NCI-H1417 (cell line): ENCODE data around the gene RRP8.

ENCODE experiments used
- DNase-seq, 3 experiments: peaks; one replicate each; lab custom pipeline; 2025; lab: John Stamatoyannopoulos, UW

Gene RRP8

GRCh38 chr11:6599881-6600390 lies 3.5 kb downstream of the RRP8 start:
- DNase-seq, result no peak

GRCh38 chr11:6599449-6599848 lies 4.0 kb downstream of the RRP8 start:
- DNase-seq, result no peak

GRCh38 chr11:6598555-6598954 lies 4.9 kb downstream of the RRP8 start:
- DNase-seq, result no peak

- no peak for DNase-seq
Measured at GRCh38 chr11:6596239-6596877, 7.1 kb downstream of the RRP8 start.

- no peak for DNase-seq
Measured at GRCh38 chr11:6594142-6594768, 9.2 kb downstream of the RRP8 start.

- DNase-seq, result no peak
Measured at GRCh38 chr11:6588018-6588417, 15.4 kb downstream of the RRP8 start.

GRCh38 chr11:6587360-6587953 lies 16.0 kb downstream of the RRP8 start:
- no peak for DNase-seq

GRCh38 chr11:6586434-6587359 lies 16.7 kb downstream of the RRP8 start:
- no peak for DNase-seq

- no peak for DNase-seq
Measured at GRCh38 chr11:6584528-6584927, 18.9 kb downstream of the RRP8 start.

GRCh38 chr11:6583584-6583983 lies 19.8 kb downstream of the RRP8 start:
- no peak for DNase-seq

- DNase-seq, result no peak
Measured at GRCh38 chr11:6579681-6580080, 23.7 kb downstream of the RRP8 start.

- no peak for DNase-seq
Measured at GRCh38 chr11:6578134-6578533, 25.3 kb downstream of the RRP8 start.

- DNase-seq, result no peak
Measured at GRCh38 chr11:6576471-6577373, 26.7 kb downstream of the RRP8 start.

GRCh38 chr11:6574816-6575715 lies 28.4 kb downstream of the RRP8 start:
- no peak for DNase-seq

- no peak for DNase-seq
Measured at GRCh38 chr11:6572215-6572614, 31.2 kb downstream of the RRP8 start.

GRCh38 chr11:6571434-6572008 lies 31.9 kb downstream of the RRP8 start:
- no peak for DNase-seq

GRCh38 chr11:6570691-6571427 lies 32.6 kb downstream of the RRP8 start:
- no peak for DNase-seq

GRCh38 chr11:6569706-6570105 lies 33.7 kb downstream of the RRP8 start:
- DNase-seq, result no peak
